Tibial nerve (tissue), 4 donors: ENCODE data around the gene ZNF138. TPM values are rescaled to one million over a fixed set of nuclear protein-coding genes. Genes with fewer than 3 reads are reported as not detected.
A peak's percentile ranks its signal among the peaks of the same experiment; 100 is the strongest.

Source experiments
- DNase-seq, 2 donors: peaks; one replicate each; pipeline ENCODE4 v3.0.0-alpha.2; 2019; ENCODE audit warnings: low spot score in 2 of 2
- H3K27ac ChIP-seq, 4 donors: fragments of 200-600 bp; sonication (generic) in 3 of 4; one replicate each; pipeline ENCODE4 v1.5.1; 2017 to 2019; ENCODE audit warnings: mild to moderate bottlenecking in 1 of 4
- H3K27me3 ChIP-seq, 2 donors: fragments of 200-600 bp; sonication (generic) in 1 of 2; one replicate each; pipeline versions ENCODE4 v1.5.1 to v1.6.0; 2017 to 2019
- H3K36me3 ChIP-seq, 3 donors: fragments of 200-600 bp; sonication (generic); one replicate each; pipeline ENCODE4 v1.5.1; 2018 to 2019
- H3K4me1 ChIP-seq, 4 donors: fragments of 200-600 bp; sonication (generic) in 3 of 4; one replicate each; pipeline ENCODE4 v1.5.1; 2017 to 2019
- H3K4me3 ChIP-seq, 4 donors: fragments of 200-600 bp; sonication (generic) in 3 of 4; one replicate each; pipeline ENCODE4 v1.5.1; 2017 to 2019; ENCODE audit warnings: mild to moderate bottlenecking in 1 of 4, moderate library complexity in 1 of 4
- H3K9me3 ChIP-seq, 4 donors: fragments of 200-600 bp; sonication (generic) in 3 of 4; one replicate each; pipeline ENCODE4 v1.5.1; 2017 to 2019
- EP300 ChIP-seq, 2 donors: sonication (generic); formaldehyde crosslinking; IDR thresholded peaks; one replicate each; pipeline ENCODE4 v1.6.1; 2017; ENCODE audit warnings: antibody characterized with exemption in 2 of 2, mild to moderate bottlenecking in 1 of 2
- POLR2A ChIP-seq, 2 donors: fragments of 450-650 bp; IDR thresholded peaks; one replicate each; pipeline ENCODE4 v1.6.1; 2017; ENCODE audit warnings: antibody characterized with exemption in 2 of 2, mild to moderate bottlenecking in 2 of 2, moderate library complexity in 2 of 2
- WGBS, 2 donors: methylation state at CpG; one replicate each; pipeline ENCODE4 v1.1.5; 2018; 5-methylcytosine and 5-hydroxymethylcytosine counted together
- total RNA-seq, 4 donors: library from RNA; depleted of rRNA; stranded (reverse); fragments of >200 nt; gene quantifications; one replicate each; pipeline ENCODE4 v1.1.0, GENCODE V29; 2016
- TF ChIP-seq, protein P1 (sequence below), 5 experiments: fragments of 200-600 bp in 3 of 5; fragments of 450-650 bp in 2 of 5; sonication (generic) in 3 of 5; IDR thresholded peaks; one replicate each; pipeline ENCODE4 v1.5.1; 2016 to 2019; ENCODE audit warnings: antibody characterized with exemption in 5 of 5, mild to moderate bottlenecking in 3 of 5, moderate library complexity in 2 of 5

The ZNF138 gene
- total RNA-seq, 4 donors from 2014 or later: 9.9 to 14.7 (median 13.3) TPM

DNA sequence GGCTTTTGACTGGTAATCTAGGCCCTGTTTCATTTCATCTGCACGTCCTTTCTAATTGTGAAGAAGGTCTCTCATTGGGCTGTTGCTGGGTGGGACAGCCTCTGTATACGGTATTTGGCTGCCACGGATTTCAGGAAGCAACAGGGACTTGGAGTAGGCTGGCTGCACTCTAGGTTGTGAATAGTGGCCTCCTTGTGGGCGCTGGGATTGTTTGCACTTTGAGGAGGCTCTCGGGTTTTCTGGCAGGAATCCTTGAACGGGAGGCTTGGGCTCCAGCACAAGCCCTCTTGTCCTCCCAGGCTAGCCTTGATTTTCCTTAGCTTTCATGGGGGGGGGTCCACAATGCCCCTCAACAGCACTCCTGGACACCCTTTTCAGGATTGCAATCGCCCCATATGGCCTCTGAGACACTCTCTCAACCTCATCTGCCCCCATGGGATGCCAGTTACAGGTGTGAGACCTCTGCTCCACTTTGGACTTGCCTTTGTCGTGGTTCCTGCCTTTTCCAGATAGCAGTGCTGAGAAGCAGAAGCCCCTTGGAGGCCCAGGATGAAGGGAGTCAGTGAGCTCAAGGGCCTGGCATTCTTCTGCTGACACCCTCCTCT, 75.0 kb downstream of the ZNF138 start:
- H3K4me3 ChIP-seq: no peak overlapping the region
- TF ChIP-seq, protein P1, sequence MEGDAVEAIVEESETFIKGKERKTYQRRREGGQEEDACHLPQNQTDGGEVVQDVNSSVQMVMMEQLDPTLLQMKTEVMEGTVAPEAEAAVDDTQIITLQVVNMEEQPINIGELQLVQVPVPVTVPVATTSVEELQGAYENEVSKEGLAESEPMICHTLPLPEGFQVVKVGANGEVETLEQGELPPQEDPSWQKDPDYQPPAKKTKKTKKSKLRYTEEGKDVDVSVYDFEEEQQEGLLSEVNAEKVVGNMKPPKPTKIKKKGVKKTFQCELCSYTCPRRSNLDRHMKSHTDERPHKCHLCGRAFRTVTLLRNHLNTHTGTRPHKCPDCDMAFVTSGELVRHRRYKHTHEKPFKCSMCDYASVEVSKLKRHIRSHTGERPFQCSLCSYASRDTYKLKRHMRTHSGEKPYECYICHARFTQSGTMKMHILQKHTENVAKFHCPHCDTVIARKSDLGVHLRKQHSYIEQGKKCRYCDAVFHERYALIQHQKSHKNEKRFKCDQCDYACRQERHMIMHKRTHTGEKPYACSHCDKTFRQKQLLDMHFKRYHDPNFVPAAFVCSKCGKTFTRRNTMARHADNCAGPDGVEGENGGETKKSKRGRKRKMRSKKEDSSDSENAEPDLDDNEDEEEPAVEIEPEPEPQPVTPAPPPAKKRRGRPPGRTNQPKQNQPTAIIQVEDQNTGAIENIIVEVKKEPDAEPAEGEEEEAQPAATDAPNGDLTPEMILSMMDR (IDR thresholded peaks at IDR 0.05): no peak
- no peak for TF ChIP-seq EP300 (IDR thresholded peaks at IDR 0.05)
- no peak for TF ChIP-seq POLR2A (IDR thresholded peaks at IDR 0.05)
- H3K27me3 ChIP-seq: no peaks in the 10 kb centered on the region
- no peaks in the 10 kb centered on the region for H3K4me1 ChIP-seq
- WGBS, 2 donors: 77 to 84% methylated on average over 7 to 8 of the region's 8 CpGs
- H3K36me3 ChIP-seq: no peaks in the 10 kb centered on the region
- H3K9me3 ChIP-seq: peaks cover 0 to 11% (median 0%) of the 10 kb centered on the region in 4 donors
- no peak overlapping the region for H3K27ac ChIP-seq
- peak in 1 of 2 donors; percentile 1 for DNase-seq

DNA sequence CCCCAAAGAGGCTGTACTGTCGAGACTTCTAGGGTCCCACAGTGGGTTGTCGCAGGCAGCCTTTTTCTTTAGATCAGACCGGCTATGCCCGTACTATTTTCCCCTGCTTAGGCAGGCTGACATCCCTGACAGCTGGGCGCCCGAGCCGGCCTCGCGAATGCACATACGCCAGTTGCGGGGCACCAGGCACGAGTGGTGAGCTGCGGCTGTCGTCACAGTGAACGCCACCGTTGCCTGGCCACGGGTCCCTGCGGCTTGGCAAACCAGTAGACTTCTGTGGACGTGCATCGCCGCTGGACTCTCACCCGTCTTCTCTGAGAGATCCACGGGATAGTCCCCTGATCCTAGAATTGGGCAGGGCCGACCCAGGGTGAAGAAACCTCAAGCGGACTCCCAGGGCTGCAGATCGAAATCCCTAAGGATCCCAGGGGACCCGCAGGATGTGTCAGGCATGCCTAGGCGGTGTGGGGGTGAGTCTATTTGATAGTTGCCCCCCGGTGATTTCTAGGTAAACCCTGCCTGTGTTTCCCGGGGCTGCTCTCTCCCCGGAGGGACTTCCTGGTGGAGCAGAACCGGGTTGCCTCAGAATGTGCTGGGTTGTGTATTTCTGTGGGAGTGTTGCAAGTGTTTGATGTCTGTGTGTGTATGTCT, 75.8 kb downstream of the ZNF138 start:
- TF ChIP-seq POLR2A (IDR thresholded peaks at IDR 0.05): no peak
- TF ChIP-seq, protein P1 (IDR thresholded peaks at IDR 0.05): no peak
- no peak for TF ChIP-seq EP300 (IDR thresholded peaks at IDR 0.05)
- H3K27me3 ChIP-seq: no peaks in the 10 kb centered on the region
- no peak overlapping the region for H3K27ac ChIP-seq
- peak in 1 of 2 donors; percentile 2 for DNase-seq
- no peaks in the 10 kb centered on the region for H3K36me3 ChIP-seq
- 95 to 96% methylated on average over 28 to 32 of the region's 32 CpGs for WGBS, 2 donors
- no peaks in the 10 kb centered on the region for H3K4me1 ChIP-seq
- peaks cover 0 to 11% (median 0%) of the 10 kb centered on the region in 4 donors for H3K9me3 ChIP-seq
- no peak overlapping the region for H3K4me3 ChIP-seq

DNA sequence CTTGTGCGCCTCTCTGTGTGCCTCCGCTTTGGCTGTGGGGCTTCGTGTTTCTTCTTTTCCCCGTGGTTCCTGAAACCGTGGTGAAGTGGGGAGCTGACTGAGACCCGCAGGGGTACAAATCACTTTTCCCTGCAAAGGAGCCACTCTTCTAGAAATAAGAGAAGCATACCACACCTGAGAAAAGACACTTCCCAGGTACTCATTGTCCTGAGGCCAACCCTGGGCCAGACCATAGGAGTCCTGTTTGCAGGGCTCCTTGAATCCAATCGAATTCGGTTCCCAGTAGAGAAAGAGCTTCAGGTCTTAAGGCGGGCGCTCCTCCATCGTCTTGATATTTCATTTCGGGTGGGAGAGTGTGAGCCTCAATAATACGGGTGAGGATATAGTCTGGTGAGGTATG, 76.4 kb downstream of the ZNF138 start:
- H3K27me3 ChIP-seq: no peaks in the 10 kb centered on the region
- DNase-seq: no peak
- no peak for TF ChIP-seq EP300 (IDR thresholded peaks at IDR 0.05)
- no peak for TF ChIP-seq POLR2A (IDR thresholded peaks at IDR 0.05)
- TF ChIP-seq, protein P1 (IDR thresholded peaks at IDR 0.05): no peak
- no peaks in the 10 kb centered on the region for H3K36me3 ChIP-seq
- no peak overlapping the region for H3K4me3 ChIP-seq
- no peaks in the 10 kb centered on the region for H3K4me1 ChIP-seq
- 93 to 94% methylated on average over 13 of the region's 13 CpGs for WGBS, 2 donors
- no peak overlapping the region for H3K27ac ChIP-seq
- H3K9me3 ChIP-seq: peaks cover 0 to 11% (median 0%) of the 10 kb centered on the region in 4 donors

DNA sequence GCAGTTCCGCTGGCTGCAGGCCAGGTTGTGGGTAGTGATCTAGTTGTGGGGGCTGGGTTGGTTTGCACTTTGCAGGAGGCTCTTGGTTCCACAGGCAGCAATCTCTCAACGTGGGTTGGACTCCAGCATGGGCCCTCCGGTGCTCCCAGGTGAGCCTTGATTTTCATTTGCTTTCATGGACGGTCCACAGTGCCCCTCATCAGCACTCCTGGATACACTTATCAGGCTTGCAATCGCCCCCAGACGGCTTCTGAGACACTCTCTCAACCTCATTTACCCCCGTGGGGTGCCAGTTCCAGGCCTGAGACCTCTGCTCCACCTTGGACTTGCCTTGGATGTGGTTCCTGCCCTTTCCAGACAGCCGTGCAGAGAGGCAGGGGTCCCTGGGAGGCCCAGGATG, 77.5 kb downstream of the ZNF138 start:
- no peak for TF ChIP-seq EP300 (IDR thresholded peaks at IDR 0.05)
- TF ChIP-seq POLR2A (IDR thresholded peaks at IDR 0.05): no peak
- TF ChIP-seq, protein P1 (IDR thresholded peaks at IDR 0.05): no peak
- no peak overlapping the region for H3K27ac ChIP-seq
- peaks cover 0 to 11% (median 0%) of the 10 kb centered on the region in 4 donors for H3K9me3 ChIP-seq
- no peaks in the 10 kb centered on the region for H3K27me3 ChIP-seq
- no peaks in the 10 kb centered on the region for H3K36me3 ChIP-seq
- H3K4me3 ChIP-seq: no peak overlapping the region
- 83 to 85% methylated on average over 8 of the region's 8 CpGs for WGBS, 2 donors
- H3K4me1 ChIP-seq: no peaks in the 10 kb centered on the region
- peak in 1 of 2 donors; percentile 2 for DNase-seq
